ENCODE data around the gene RNF148. TPM values are rescaled to one million over a fixed set of nuclear protein-coding genes. Genes with fewer than 3 reads are reported as not detected.
"Not testable (repeated sequence)": the region's sequence is repeated elsewhere in the genome, so short reads cannot be mapped to it uniquely, and the experiment has no call there.

RNF148 gene
- total RNA-seq, 1 donor from 2014 or later: 0.52 TPM

GRCh38 chr7:122692769-122693309 is 9.9 kb downstream of the RNF148 start:
- no peak overlapping the region for H3K9ac ChIP-seq (ENCODE audit: low read depth in 1 of 3, low read length in 3 of 3)
- no peaks in the 10 kb centered on the region for H3K27me3 ChIP-seq (ENCODE audit: control insufficient read depth in 3 of 3, insufficient read depth in 3 of 3, low read length in 3 of 3)
- H3K4me1 ChIP-seq (ENCODE audit: control insufficient read depth in 3 of 3, insufficient read depth in 3 of 3, low read length in 3 of 3): no peaks in the 10 kb centered on the region
- H3K27ac ChIP-seq (ENCODE audit: low read depth, low read length): no peak overlapping the region
- no peak overlapping the region for H3K4me3 ChIP-seq (ENCODE audit: low read length in 3 of 3)
- no peaks in the 10 kb centered on the region for H3K36me3 ChIP-seq (ENCODE audit: control insufficient read depth in 3 of 3, insufficient read depth in 3 of 3, low read length in 3 of 3)
- H3K9me3 ChIP-seq (ENCODE audit: control insufficient read depth in 3 of 3, low read length in 3 of 3): no peaks in the 10 kb centered on the region

- H3K4me3 ChIP-seq (ENCODE audit: low read length in 3 of 3): no peak overlapping the region
- no peak overlapping the region for H3K27ac ChIP-seq (ENCODE audit: low read depth, low read length)
- H3K9ac ChIP-seq (ENCODE audit: low read depth in 1 of 3, low read length in 3 of 3): no peak overlapping the region
- H3K4me1 ChIP-seq (ENCODE audit: control insufficient read depth in 3 of 3, insufficient read depth in 3 of 3, low read length in 3 of 3): no peaks in the 10 kb centered on the region
- H3K27me3 ChIP-seq (ENCODE audit: control insufficient read depth in 3 of 3, insufficient read depth in 3 of 3, low read length in 3 of 3): no peaks in the 10 kb centered on the region
- no peaks in the 10 kb centered on the region for H3K9me3 ChIP-seq (ENCODE audit: control insufficient read depth in 3 of 3, low read length in 3 of 3)
- no peaks in the 10 kb centered on the region for H3K36me3 ChIP-seq (ENCODE audit: control insufficient read depth in 3 of 3, insufficient read depth in 3 of 3, low read length in 3 of 3)
Observed at GRCh38 chr7:122691569-122692235, 11.0 kb downstream of the RNF148 start.

- H3K9ac ChIP-seq (ENCODE audit: low read depth in 1 of 3, low read length in 3 of 3): no peak overlapping the region
- no peak overlapping the region for H3K27ac ChIP-seq (ENCODE audit: low read depth, low read length)
- H3K36me3 ChIP-seq (ENCODE audit: control insufficient read depth in 3 of 3, insufficient read depth in 3 of 3, low read length in 3 of 3): no peaks in the 10 kb centered on the region
- no peak overlapping the region for H3K4me3 ChIP-seq (ENCODE audit: low read length in 3 of 3)
- no peaks in the 10 kb centered on the region for H3K4me1 ChIP-seq (ENCODE audit: control insufficient read depth in 3 of 3, insufficient read depth in 3 of 3, low read length in 3 of 3)
- no peaks in the 10 kb centered on the region for H3K27me3 ChIP-seq (ENCODE audit: control insufficient read depth in 3 of 3, insufficient read depth in 3 of 3, low read length in 3 of 3)
- H3K9me3 ChIP-seq (ENCODE audit: control insufficient read depth in 3 of 3, low read length in 3 of 3): no peaks in the 10 kb centered on the region
Observed at GRCh38 chr7:122689346-122690109, 13.2 kb downstream of the RNF148 start.

- Histone ChIP-seq H3K4me1 (ENCODE audit: control insufficient read depth in 3 of 3, insufficient read depth in 3 of 3, low read length in 3 of 3) (no peaks in the 10 kb centered on the region), H3K36me3 (ENCODE audit: control insufficient read depth in 3 of 3, insufficient read depth in 3 of 3, low read length in 3 of 3) (no peaks in the 10 kb centered on the region), H3K27ac (ENCODE audit: low read depth, low read length) (no peak overlapping the region), H3K4me3 (ENCODE audit: low read length in 3 of 3) (no peak overlapping the region), H3K9me3 (ENCODE audit: control insufficient read depth in 3 of 3, low read length in 3 of 3) (no peaks in the 10 kb centered on the region), H3K9ac (ENCODE audit: low read depth in 1 of 3, low read length in 3 of 3) (no peak overlapping the region), H3K27me3 (ENCODE audit: control insufficient read depth in 3 of 3, insufficient read depth in 3 of 3, low read length in 3 of 3) (no peaks in the 10 kb centered on the region)
Observed at GRCh38 chr7:122688400-122688998, 14.2 kb downstream of the RNF148 start.

- no peak overlapping the region for H3K4me3 ChIP-seq (ENCODE audit: low read length in 3 of 3)
- H3K9ac ChIP-seq (ENCODE audit: low read depth in 1 of 3, low read length in 3 of 3): no peak overlapping the region
- H3K4me1 ChIP-seq (ENCODE audit: control insufficient read depth in 3 of 3, insufficient read depth in 3 of 3, low read length in 3 of 3): no peaks in the 10 kb centered on the region
- H3K36me3 ChIP-seq (ENCODE audit: control insufficient read depth in 3 of 3, insufficient read depth in 3 of 3, low read length in 3 of 3): no peaks in the 10 kb centered on the region
- H3K27ac ChIP-seq (ENCODE audit: low read depth, low read length): no peak overlapping the region
- no peaks in the 10 kb centered on the region for H3K9me3 ChIP-seq (ENCODE audit: control insufficient read depth in 3 of 3, low read length in 3 of 3)
- H3K27me3 ChIP-seq (ENCODE audit: control insufficient read depth in 3 of 3, insufficient read depth in 3 of 3, low read length in 3 of 3): no peaks in the 10 kb centered on the region
Observed at GRCh38 chr7:122686360-122686878, 16.3 kb downstream of the RNF148 start.

- Histone ChIP-seq H3K36me3 (ENCODE audit: control insufficient read depth in 3 of 3, insufficient read depth in 3 of 3, low read length in 3 of 3) (no peaks in the 10 kb centered on the region), H3K4me3 (ENCODE audit: low read length in 3 of 3) (no peak overlapping the region), H3K9ac (ENCODE audit: low read depth in 1 of 3, low read length in 3 of 3) (no peak overlapping the region), H3K9me3 (ENCODE audit: control insufficient read depth in 3 of 3, low read length in 3 of 3) (no peaks in the 10 kb centered on the region), H3K27me3 (ENCODE audit: control insufficient read depth in 3 of 3, insufficient read depth in 3 of 3, low read length in 3 of 3) (no peaks in the 10 kb centered on the region), H3K4me1 (ENCODE audit: control insufficient read depth in 3 of 3, insufficient read depth in 3 of 3, low read length in 3 of 3) (no peaks in the 10 kb centered on the region), H3K27ac (ENCODE audit: low read depth, low read length) (no peak overlapping the region)
Observed at GRCh38 chr7:122684504-122684903, 18.2 kb downstream of the RNF148 start.

- H3K27ac ChIP-seq (ENCODE audit: low read depth, low read length): no peak overlapping the region
- no peaks in the 10 kb centered on the region for H3K27me3 ChIP-seq (ENCODE audit: control insufficient read depth in 3 of 3, insufficient read depth in 3 of 3, low read length in 3 of 3)
- H3K4me1 ChIP-seq (ENCODE audit: control insufficient read depth in 3 of 3, insufficient read depth in 3 of 3, low read length in 3 of 3): no peaks in the 10 kb centered on the region
- no peaks in the 10 kb centered on the region for H3K36me3 ChIP-seq (ENCODE audit: control insufficient read depth in 3 of 3, insufficient read depth in 3 of 3, low read length in 3 of 3)
- no peaks in the 10 kb centered on the region for H3K9me3 ChIP-seq (ENCODE audit: control insufficient read depth in 3 of 3, low read length in 3 of 3)
- H3K4me3 ChIP-seq (ENCODE audit: low read length in 3 of 3): no peak overlapping the region
- no peak overlapping the region for H3K9ac ChIP-seq (ENCODE audit: low read depth in 1 of 3, low read length in 3 of 3)
Observed at GRCh38 chr7:122682815-122683550, 19.7 kb downstream of the RNF148 start.

- not testable (repeated sequence) for H3K9me3 ChIP-seq (ENCODE audit: control insufficient read depth in 3 of 3, low read length in 3 of 3); H3K36me3 ChIP-seq (ENCODE audit: control insufficient read depth in 3 of 3, insufficient read depth in 3 of 3, low read length in 3 of 3); H3K27ac ChIP-seq (ENCODE audit: low read depth, low read length); H3K9ac ChIP-seq (ENCODE audit: low read depth in 1 of 3, low read length in 3 of 3); H3K27me3 ChIP-seq (ENCODE audit: control insufficient read depth in 3 of 3, insufficient read depth in 3 of 3, low read length in 3 of 3); H3K4me1 ChIP-seq (ENCODE audit: control insufficient read depth in 3 of 3, insufficient read depth in 3 of 3, low read length in 3 of 3); H3K4me3 ChIP-seq (ENCODE audit: low read length in 3 of 3)
Observed at GRCh38 chr7:122681186-122681585, 21.5 kb downstream of the RNF148 start.

- Histone ChIP-seq H3K4me3 (ENCODE audit: low read length in 3 of 3) (no peak overlapping the region), H3K36me3 (ENCODE audit: control insufficient read depth in 3 of 3, insufficient read depth in 3 of 3, low read length in 3 of 3) (no peaks in the 10 kb centered on the region), H3K9ac (ENCODE audit: low read depth in 1 of 3, low read length in 3 of 3) (no peak overlapping the region), H3K4me1 (ENCODE audit: control insufficient read depth in 3 of 3, insufficient read depth in 3 of 3, low read length in 3 of 3) (no peaks in the 10 kb centered on the region), H3K9me3 (ENCODE audit: control insufficient read depth in 3 of 3, low read length in 3 of 3) (no peaks in the 10 kb centered on the region), H3K27ac (ENCODE audit: low read depth, low read length) (no peak overlapping the region), H3K27me3 (ENCODE audit: control insufficient read depth in 3 of 3, insufficient read depth in 3 of 3, low read length in 3 of 3) (no peaks in the 10 kb centered on the region)
Observed at GRCh38 chr7:122679813-122680212, 22.9 kb downstream of the RNF148 start.
